ENCODE data around the gene NPHP4. TPM values are rescaled to one million over a fixed set of nuclear protein-coding genes. Genes with fewer than 3 reads are reported as not detected.

Gene NPHP4
- total and polyA plus RNA-seq, 9 of the 15 experiments (the other 6 are each of a cell fraction or from before 2014, with no cell fraction given): 0.52 to 26.2 (median 6.7) TPM

GRCh38 chr1:6010554-6010953, 18.3 kb upstream of the NPHP4 start:
- intact Hi-C loops (cut with micrococcal nuclease): no loop called here
- no peaks in the 10 kb centered on the region for H3K27me3 ChIP-seq (ENCODE audit: control insufficient read depth in 2 of 2, insufficient read depth in 2 of 2, low read length in 2 of 2)
- ChIA-PET CTCF (ENCODE audit: low intra/inter-chr PET ratio) (no interaction called here), POLR2A (interaction anchor here (1.8 kb wide), 1 partner anchor 13 kb away, joined by 5 read pairs; no protein-coding TSS in a partner anchor)
- WGBS (ENCODE audit: insufficient coverage, low coverage, missing lambda C conversion rate): 73% methylated on average over 10 of the region's 10 CpGs
- no peak for TF ChIP-seq SETDB1 (IDR thresholded peaks at IDR 0.05; ENCODE audit: low read length)
- no peak for TF ChIP-seq ZNF282 (CRISPR knock-in tag; IDR thresholded peaks at IDR 0.05)
- no peak for TF ChIP-seq MTA1 (IDR thresholded peaks at IDR 0.05; ENCODE audit: borderline replicate concordance)
- TF ChIP-seq ZC3H4 (CRISPR knock-in tag; IDR thresholded peaks at IDR 0.05; ENCODE audit: borderline replicate concordance): no peak
- no peak for TF ChIP-seq ZNF717 (CRISPR knock-in tag; IDR thresholded peaks at IDR 0.05)
- no peak for TF ChIP-seq MNT (conservative IDR thresholded peaks at IDR 0.05)
- no peak for TF ChIP-seq CHD4 (IDR thresholded peaks at IDR 0.05; ENCODE audit: insufficient read depth, insufficient replicate concordance, low read depth, low read length, poor library complexity, severe bottlenecking)
- FAIRE-seq: no peak
- H3K4me3 ChIP-seq: no peak overlapping the region
- no TSS peak for BruUV-seq (replicated peaks)
- H3K27ac ChIP-seq (ENCODE audit: extremely low read depth, low read depth, low read length): no peak overlapping the region
- peaks cover 4% of the 10 kb centered on the region for H3K9me1 ChIP-seq (ENCODE audit: control insufficient read depth, insufficient read depth, low read length)
- no peaks in the 10 kb centered on the region; the same call in 2 of the 3 replicates for H3K79me2 ChIP-seq (ENCODE audit: control insufficient read depth, insufficient read depth, low read length)
- H4K20me1 ChIP-seq (replicated peaks; ENCODE audit: control insufficient read depth, insufficient read depth, low read length): peaks cover 27% of the 10 kb centered on the region; the same call in 1 of the 2 replicates
- H3K36me3 ChIP-seq (ENCODE audit: control insufficient read depth, insufficient read depth, low read length): no peaks in the 10 kb centered on the region
- peaks cover 23 to 44% of the 10 kb centered on the region in 2 experiments for H3K4me1 ChIP-seq (replicated peaks in 1 of 2; ENCODE audit: control insufficient read depth in 2 of 2, insufficient read depth in 2 of 2, low read length in 2 of 2)
- in situ Hi-C loops (cut with MboI): no loop called here
- no peak for DNase-seq (ENCODE audit: extremely low read depth in 1 of 4, low spot score in 3 of 4)
- no peaks in the 10 kb centered on the region for H3K9me3 ChIP-seq (replicated peaks; ENCODE audit: control insufficient read depth, insufficient read depth, low read depth, low read length)
- no peak for ATAC-seq
- H3K4me2 ChIP-seq (ENCODE audit: insufficient read depth, low read length): no peak overlapping the region
- H2AFZ ChIP-seq (ENCODE audit: low read depth, low read length): no peak overlapping the region
- H3K9ac ChIP-seq (ENCODE audit: insufficient read depth in 1 of 2, low read depth in 2 of 2, low read length in 2 of 2): peak overlapping the region in 1 of 2 experiments; percentile 70; a peak in 2 of 4 replicates
